ENCODE measurements around the gene TMCO4.
"Not testable (repeated sequence)": the region's sequence is repeated elsewhere in the genome, so short reads cannot be mapped to it uniquely, and the experiment has no call there.

The TMCO4 gene

GRCh38 chr1:19643602-19644394 is 155.9 kb downstream of the TMCO4 start, which contains the start of gene NBL1:
TSS of gene NBL1 (plus strand) at chr1:19644311. CDS start at chr1:19655031, 10,720 bp downstream.
- peak; percentile 26 to 48 for DNase-seq (ENCODE audit: extremely low read depth in 1 of 2, low read depth in 1 of 2)

- no peak for DNase-seq (ENCODE audit: extremely low read depth in 1 of 2, low read depth in 1 of 2)
Observed at GRCh38 chr1:19643121-19643520, 156.6 kb downstream of the TMCO4 start.

DNA sequence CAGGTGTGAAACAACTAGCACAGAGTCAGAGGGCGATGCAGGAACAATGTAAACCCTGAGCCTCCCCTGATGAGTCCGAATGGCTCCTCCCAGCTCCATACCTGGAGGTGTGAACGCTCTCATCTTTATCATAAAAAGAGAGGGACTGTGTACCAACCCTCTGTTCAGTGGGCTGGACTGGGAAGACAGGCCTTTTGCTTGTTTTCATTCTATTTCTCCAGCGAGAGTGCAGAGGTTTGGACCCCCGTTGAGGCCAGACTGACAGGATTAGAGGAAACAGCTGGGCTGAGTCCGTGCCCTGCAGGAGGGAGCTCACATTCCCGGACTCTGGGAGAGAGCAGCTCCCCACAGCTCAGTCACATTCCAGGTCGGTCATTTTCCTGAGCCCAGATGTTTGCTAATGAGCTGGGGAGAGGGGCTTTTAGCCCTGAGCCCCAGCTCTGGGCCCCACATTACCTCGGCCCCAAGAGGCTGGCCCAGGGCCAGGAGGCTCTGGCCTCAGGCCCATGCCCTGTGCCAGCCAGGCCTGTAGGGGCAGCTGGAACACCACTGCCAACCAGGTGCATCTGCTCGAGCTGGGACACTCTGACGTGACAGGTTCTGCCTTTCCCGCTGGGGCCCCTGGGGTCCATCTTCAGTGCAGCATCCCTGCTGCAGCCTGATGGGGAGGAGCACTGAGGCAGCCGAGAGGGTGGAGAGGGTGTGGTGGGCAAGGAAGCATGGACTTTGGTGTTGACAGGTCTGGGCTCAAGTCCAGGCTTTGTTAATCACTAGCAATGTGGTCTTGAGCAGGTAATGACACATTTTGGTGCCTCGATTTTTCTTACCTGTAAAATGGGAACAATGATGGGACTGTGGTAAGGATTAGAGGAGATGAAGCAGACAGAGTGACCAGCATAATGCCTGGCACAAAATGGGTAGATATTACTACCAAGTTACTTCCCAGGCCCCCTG is 159.1 kb downstream of the TMCO4 start:
- DNase-seq (ENCODE audit: extremely low read depth in 1 of 2, low read depth in 1 of 2): no peak

DNA sequence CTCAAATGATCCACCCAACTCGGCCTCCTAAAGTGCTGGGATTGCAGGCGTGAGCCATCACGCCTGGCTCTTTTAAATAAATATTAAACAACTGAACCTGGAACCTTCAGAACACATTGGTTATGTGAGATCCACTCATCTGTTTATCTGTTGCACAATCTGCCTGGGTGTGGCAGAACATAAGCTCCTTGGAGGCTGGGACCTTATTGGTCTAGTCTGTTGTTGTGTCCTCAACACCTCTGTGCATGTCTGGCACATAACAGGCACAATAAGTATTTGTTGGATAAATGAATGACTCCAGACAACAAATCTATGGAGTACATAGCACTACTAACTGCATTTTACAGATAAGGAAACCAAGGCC is 159.7 kb downstream of the TMCO4 start:
- DNase-seq (ENCODE audit: extremely low read depth in 1 of 2, low read depth in 1 of 2): no peak

DNA sequence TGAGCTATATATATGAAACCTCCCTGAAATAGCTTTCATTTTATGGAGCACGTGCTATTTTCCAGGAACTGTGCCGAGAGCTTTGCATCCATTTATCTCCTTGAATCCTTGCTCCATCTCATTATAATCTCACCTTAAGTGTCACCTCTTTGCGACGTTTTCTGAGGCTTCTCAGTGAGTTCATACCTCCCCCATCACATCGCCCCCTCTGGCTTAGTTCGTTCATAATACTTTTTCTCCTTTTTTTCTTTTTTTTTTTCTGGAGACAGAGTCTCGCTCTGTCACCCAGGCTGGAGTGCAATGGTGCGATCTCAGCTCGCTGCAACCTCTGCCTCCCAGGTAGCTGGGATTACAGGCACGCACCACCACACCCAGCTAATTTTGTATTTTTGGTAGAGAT is 160.5 kb downstream of the TMCO4 start:
- DNase-seq (ENCODE audit: extremely low read depth in 1 of 2, low read depth in 1 of 2): not testable (repeated sequence)

GRCh38 chr1:19637606-19638005 is 162.1 kb downstream of the TMCO4 start:
- DNase-seq (ENCODE audit: extremely low read depth in 1 of 2, low read depth in 1 of 2): no peak

- not testable (repeated sequence) for DNase-seq (ENCODE audit: extremely low read depth in 1 of 2, low read depth in 1 of 2)
Observed at GRCh38 chr1:19636749-19637148, 163.0 kb downstream of the TMCO4 start.

DNA sequence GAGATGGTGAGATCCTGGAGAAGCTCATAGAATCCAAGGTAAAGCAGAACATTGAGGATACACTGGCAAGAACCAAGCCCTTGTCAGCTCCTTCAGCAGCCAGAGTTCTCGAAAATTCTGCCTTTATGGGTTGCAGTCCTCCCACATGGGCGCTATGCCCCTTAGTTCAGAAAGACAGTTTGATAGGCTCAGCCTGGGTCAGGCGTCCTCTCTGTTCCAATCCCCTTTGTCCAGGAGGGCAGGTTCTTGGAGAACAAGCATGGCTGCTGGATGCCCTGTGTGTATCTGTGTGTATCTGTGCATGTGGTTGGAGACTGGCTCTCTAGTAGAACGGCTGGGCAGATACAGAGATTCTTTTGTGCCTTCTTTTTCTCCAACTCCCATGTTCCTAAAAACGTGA is 163.7 kb downstream of the TMCO4 start:
- DNase-seq (ENCODE audit: extremely low read depth in 1 of 2, low read depth in 1 of 2): no peak

GRCh38 chr1:19635646-19636045 is 164.1 kb downstream of the TMCO4 start:
- no peak for DNase-seq (ENCODE audit: extremely low read depth in 1 of 2, low read depth in 1 of 2)

DNA sequence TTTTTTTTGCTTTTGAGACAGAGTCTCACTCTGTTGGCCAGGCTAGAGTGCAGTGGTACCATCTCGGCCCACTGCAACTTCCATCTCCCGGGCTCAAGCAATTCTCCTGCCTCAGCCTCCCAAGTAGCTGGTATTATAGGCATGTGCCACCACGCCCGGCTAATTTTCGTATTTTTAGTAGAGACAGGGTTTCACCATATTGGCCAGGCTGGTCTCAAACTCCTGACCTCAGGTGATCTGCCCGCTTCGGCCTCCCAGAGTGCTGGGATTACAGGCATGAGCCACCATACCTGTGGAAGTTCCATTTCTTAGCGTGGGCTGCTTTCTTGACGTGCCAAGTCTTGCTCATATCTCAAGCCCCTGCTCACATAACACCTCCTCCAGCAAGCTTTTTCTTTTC is 164.7 kb downstream of the TMCO4 start:
- not testable (repeated sequence) for DNase-seq (ENCODE audit: extremely low read depth in 1 of 2, low read depth in 1 of 2)

- no peak for DNase-seq (ENCODE audit: extremely low read depth in 1 of 2, low read depth in 1 of 2)
Observed at GRCh38 chr1:19633106-19633505, 166.6 kb downstream of the TMCO4 start.

Data from stimulated activated CD8-positive, alpha-beta memory T cell treated with anti-CD3 and anti-CD28 coated beads, Interleukin-7, amount 100 ng/mL, for 48 hours (primary cell).